NCI-H510A (cell line): ENCODE data around the gene EHMT2.
"Not testable (repeated sequence)": the region's sequence is repeated elsewhere in the genome, so short reads cannot be mapped to it uniquely, and the experiment has no call there.

ENCODE experiments used
- DNase-seq: peaks from one replicate; lab custom pipeline; 2025; lab: John Stamatoyannopoulos, UW

The EHMT2 gene

DNA sequence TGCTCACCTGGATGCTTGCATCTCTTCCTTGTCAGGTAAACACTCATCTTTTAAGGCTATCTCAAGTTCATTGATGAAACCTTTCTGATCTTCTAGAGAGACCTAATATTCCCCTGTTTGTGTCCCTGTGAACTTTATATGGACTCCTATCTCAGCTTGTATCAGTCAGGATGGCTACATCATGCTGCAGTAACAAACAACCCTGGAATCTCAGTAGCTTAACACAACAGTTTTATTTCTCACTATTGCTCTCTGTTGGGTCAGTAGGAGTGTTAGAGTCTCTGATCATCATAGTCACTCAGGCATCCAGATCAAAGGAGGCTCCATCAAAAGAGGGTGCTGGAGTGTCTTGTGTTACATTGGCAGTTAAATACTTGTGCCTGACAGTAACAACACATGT lies 17.9 kb upstream of the EHMT2 start:
- no peak for DNase-seq

DNA sequence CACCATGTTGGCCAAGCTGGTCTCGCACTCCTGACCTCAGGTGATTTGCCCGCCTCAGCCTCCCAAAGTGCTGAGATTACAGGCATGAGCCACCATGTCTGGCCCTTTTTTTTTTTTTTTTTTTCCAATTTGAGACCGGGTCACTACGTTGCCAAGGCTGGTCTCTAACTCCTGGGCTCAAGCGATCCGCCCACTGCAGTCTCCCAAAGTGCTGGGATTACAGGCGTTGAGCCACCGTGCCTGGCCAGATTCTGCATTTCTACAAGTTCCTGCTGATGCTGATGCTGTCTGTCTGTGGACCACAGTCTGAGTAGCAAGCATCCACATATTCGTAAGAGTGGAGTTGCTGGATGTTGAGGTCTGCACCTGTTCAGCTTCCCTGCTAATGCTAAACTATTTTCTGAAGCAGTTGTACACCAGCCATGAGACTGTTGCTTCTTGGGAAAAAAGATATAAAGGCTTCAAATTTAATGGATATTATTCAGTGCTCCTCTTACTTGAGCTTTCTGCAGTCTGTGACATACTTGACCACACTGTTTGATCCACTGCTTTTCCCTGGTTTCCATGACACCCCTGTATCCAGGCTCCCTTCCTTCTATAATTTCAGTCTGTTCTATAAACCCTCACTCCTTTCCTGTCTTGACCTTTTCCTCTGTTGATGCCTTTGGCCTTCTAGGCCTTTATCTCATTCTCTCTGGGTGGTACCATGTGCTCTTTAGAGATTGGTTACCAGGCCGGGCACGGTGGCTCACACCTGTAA lies 14.5 kb upstream of the EHMT2 start:
- DNase-seq = no peak

GRCh38 chr6:31909298-31909697 lies 11.8 kb upstream of the EHMT2 start:
- not testable (repeated sequence) for DNase-seq

GRCh38 chr6:31908791-31909190 lies 11.3 kb upstream of the EHMT2 start:
- DNase-seq = no peak

- not testable (repeated sequence) for DNase-seq
Measured at GRCh38 chr6:31908255-31908654, 10.8 kb upstream of the EHMT2 start.

DNA sequence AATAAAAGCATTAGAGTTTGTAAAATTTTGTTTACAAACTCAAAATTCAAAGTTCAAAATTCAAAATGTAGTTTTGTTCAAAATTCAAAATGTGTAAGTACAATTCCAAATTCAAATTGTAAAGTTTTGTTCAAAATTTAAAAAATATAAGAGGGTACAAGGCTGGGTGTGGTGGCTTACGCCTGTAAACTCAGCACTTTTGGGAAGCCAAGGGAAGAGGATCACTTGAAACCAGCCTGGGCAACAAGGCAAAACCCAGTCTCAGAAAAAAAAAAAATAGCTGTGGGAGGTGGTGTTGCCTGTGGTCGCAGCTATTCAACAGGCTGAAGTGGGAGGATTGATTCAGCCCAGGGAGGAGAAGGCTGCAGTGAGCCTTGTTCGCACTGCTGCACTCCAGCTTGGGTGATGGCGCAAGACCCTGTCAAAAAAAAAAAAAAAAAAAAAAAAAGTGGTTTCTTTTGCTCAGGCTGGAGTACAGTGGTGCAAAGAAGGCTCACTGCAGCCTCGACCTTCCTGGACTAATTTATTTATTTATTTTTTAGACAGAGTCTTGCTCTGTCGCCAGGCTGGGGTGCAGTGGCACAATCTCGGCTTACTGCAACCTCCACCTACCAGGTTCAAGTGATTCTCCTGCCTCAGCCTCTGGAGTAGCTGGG lies 9.8 kb upstream of the EHMT2 start:
- no peak for DNase-seq

DNA sequence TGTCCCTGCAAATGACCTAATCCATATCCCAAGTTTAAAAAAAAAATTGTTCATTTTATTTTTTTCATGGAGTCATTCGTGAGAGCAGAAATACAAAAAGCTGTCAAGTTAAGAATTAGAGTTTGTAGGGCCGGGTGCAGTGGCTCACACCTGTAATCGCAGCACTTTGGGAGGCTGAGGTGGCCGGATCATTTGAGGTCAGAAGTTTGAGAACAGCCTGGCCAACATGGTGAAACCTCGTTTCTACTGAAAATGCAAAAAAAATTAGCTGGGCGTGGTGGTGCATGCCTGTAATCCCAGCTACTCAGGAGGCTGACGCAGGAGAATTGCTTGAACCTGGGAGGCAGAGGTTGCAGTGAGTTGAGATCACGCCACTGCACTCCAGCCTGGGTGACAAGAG lies 9.2 kb upstream of the EHMT2 start:
- not testable (repeated sequence) for DNase-seq

GRCh38 chr6:31906122-31906521 lies 8.6 kb upstream of the EHMT2 start:
- no peak for DNase-seq

- no peak for DNase-seq
Measured at GRCh38 chr6:31905041-31905440, 7.5 kb upstream of the EHMT2 start.

DNA sequence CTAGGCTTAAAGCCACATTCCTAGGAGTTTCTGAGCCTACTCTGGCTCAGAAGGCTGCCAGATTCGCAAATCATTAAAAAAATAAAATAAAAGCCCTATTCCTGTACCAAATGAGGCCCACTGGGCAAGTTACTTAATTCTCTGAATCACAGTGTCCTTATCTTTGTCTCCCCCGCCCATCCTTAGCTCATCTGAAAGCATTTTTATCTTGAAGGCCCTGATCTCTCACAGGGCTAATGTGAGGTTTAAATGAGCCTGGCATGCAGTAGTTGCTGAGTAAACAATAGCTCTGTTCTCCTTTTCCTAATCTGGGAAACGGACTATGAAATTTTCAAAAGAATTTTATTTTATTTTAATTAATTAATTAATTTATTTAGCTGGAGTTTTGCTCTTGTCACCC lies 6.5 kb upstream of the EHMT2 start:
- DNase-seq = no peak

DNA sequence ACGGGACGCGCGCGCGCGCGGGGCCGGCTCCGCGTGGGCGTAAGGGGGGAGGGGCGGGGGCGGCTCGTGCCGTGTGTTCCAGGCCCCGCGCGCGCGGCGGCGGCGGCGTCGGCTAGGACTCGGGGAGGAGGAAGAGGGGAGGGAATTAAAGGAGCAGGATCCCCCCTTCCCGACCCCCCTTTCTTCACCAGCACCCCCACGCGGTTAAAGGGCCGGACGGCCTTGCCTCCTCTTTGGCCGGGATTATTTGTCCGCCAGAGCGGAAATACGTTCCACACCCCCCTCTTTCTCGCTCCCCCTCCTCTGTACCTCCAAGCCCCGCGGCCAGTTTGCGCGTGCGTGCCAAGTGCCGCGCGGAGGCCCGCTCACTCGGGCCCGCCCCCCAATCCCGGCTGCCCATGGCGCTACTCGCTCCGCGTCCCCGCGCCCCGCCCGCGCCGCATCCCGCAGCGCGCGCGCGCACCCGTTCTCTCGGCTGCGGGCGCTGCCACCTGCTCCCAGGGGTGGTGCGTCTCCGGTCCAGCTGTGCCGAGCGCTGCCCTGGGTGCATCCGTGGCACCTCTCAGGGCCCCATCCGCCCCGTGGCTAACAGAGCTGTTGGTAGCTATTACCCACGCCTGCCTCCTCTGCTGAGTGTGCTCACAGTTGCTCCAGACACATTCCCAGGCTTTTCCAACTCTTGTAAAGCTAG lies 4.6 kb upstream of the EHMT2 start, which contains the start of gene ZBTB12:
ZBTB12 (minus strand) TSS at position 134 of the 691 bp plus-strand sequence. CDS start 781 bp downstream, outside the sequence.
- peak; percentile 97 for DNase-seq

GRCh38 chr6:31901415-31901952 lies 4.0 kb upstream of the EHMT2 start:
- DNase-seq = peak; percentile 60

DNA sequence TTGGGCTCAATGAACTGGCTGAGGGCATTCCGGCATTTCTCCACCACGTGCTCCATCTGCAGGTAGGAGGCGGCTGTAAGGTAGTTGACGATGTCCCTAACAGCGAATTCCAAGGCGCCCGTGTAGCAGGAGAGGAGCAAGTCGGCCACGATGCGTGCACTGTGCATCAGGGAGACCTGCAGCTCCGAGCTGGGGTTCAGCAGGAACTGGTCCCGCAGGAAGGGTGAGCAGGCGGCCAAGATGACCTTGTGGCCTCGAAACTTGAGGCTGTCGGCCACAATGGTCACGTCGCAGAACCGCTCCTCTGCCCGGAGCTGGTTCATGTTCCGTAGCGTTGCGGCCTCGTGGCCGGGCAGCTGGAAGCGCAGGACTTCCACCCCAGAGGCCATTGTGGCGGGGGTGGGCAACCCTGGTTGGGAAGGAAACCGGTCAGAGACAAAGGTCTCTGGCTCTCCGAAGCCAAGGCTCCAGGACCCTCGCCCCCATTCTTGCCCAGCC lies 3.5 kb upstream of the EHMT2 start:
- no peak for DNase-seq

DNA sequence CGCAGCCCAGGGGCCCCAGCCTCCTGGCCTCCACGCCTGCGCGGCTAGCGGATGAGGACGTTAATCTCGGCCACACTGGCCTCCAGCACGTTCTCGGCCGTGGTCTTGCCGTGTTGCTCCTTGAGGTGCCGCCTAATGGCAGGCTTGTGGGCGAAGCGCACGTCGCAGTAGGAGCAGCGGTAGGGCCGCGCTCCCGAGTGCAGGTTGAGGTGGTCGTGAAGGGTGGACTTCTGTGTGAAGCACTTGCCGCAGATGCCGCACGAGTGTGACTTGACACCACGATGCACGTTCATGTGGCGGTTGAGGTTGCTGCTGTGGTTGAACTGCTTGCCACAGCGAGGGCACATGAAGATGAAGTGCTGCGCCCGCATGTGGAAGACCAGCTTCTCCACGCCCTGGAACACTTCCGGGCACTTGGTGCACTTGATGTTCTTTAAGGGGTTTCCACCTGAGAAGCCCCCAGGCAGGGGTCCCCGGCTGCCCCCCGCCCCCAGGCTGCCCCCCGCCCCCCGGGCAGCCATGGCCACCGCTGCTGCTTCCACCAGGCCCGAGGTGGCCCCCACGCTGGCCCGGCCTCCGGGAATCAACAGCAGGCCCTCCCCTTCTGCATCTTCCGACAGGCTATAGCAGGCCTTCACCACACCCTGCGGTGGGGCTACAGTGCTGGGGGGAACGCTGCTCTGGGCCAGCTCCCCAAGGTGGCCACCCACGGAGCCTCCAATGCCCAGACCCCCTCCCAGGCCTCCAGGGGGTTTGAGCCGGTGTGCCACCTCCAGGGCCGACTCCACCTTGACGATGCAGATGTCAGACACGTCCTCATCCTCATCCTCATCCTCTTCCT lies 2.6 kb upstream of the EHMT2 start:
- DNase-seq = no peak

DNA sequence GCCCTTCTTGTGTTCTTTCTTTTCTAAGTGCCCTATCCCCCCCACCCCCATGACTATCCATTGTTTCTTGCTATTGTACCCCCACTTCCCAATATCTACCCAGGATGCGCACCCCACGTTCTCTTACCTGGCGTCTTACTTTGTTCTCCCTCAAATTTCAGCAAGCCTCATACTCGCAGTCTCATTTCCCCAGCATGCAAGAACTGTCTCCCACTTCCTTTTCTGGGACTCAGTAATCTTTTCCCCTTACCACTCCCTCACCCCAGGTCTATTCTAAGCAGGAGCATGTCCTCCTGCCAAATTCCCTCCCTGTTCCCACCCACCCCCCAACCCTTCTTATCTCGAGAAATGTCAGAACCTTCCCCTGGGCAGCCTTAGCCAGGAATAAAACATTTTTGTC lies 1.7 kb upstream of the EHMT2 start:
- DNase-seq = no peak

GRCh38 chr6:31898383-31899011 lies 999 bp upstream of the EHMT2 start:
- peak; percentile 65 for DNase-seq

GRCh38 chr6:31896856-31897611 lies 464 bp downstream of the EHMT2 start:
- DNase-seq = no peak

DNA sequence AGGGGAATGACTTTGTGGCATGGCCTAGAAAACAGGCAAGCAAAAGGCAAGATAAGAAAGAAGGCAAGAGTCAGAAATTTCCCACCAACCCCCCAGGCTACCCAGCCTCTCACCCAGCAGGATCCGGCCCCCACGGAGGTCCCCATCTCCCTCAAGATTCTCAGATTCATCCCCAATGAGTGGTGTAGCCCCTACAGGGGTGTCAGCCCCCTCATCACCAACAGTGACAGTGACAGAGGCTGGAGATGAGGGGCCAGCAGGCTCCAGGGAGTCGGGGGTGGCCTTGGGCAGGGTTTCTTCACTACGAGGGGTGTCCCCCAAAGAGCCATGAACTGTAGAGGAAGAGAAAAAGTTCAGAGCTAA lies 1.0 kb downstream of the EHMT2 start:
- DNase-seq = no peak

GRCh38 chr6:31892821-31893220 lies 4.7 kb downstream of the EHMT2 start:
- no peak for DNase-seq

GRCh38 chr6:31889331-31889972 lies 8.0 kb downstream of the EHMT2 start:
- no peak for DNase-seq
